GM04503 (cell line): ENCODE data around the gene TRMT6.

ENCODE experiments used
- DNase-seq: peaks from one replicate; pipeline ENCODE4 v3.0.0-alpha.2; 2012; ENCODE audit warnings: low read depth

The TRMT6 gene

DNA sequence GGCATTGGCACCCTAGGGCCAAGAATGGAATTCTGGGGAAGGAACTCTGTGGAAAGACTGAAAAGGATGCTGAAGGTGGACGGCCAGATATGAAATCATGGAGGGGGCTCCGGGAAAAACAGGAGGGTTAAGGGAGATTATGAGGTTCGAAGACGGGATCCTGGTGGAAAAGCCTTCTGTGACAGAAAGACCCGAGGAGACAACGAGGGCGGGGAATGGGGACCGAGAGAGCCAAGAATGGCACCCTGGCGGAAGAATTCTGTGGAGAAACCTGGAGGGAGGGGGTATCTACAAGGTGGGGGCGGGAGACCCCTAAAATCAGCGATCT lies 426 bp downstream of the TRMT6 start:
- no peak for DNase-seq

DNA sequence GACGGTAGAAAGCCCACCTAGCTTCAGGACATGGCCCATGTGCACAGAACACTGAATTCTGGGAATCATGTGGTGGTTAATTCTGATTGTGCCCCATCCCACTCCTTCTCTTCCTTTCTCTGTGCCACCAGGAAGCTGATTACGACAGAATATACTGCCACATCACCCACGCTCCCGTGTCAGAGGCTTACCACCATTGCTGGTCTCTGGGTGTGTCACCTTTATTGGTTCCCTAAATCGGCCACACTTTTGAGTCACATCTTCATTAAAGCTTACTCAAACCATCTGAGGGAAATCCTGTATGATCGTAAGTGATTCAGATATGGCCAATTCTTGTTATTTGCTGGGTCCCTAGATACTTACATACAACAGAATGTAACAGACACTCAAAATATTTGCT lies 3.1 kb downstream of the TRMT6 start:
- DNase-seq: no peak

DNA sequence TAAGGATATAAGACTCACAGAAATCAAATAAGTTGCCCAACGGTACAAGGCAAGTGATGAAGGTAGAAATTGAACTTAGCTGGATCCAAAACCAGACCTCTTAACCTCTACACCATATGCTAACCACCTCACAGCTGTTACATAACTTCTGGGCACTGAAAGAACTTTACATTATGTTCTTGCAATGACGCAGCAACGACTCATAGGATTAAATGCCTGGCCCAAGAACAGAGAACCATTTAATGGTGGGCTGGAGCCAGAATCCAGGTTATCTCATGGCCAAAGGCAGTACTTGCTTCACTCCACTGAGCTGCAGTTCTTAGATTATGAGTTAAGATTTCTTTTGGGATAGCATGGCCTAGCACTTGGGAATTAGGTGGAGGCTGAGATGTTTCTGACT lies 4.4 kb downstream of the TRMT6 start:
- no peak for DNase-seq

DNA sequence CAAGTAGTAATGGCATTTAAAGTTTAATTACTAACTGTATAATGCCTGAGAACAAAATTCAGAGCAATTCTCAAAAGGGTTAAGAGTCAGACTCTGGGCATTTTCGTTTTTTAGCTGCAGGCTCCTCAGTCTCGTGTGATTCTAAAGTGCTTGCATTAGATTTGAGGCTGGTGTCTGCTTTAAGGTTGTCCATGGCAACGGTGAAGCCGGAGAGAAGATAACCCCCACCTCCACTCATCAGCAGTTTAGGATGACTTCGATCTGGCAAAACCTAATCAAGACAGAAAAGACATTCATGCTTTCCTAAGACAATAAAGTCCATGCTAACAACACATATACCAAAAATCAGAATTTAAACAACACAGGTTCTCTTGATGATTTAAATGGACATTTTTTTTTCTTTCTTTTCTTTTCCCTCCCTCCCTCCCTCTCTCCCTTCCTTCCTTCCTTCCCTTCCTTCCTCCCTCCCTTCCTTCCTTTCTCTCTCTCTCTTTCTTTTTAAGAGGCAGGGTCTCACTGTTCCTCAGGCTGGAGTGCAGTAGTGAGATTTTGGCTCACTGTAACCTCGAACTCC lies 11.8 kb downstream of the TRMT6 start:
- no peak for DNase-seq

DNA sequence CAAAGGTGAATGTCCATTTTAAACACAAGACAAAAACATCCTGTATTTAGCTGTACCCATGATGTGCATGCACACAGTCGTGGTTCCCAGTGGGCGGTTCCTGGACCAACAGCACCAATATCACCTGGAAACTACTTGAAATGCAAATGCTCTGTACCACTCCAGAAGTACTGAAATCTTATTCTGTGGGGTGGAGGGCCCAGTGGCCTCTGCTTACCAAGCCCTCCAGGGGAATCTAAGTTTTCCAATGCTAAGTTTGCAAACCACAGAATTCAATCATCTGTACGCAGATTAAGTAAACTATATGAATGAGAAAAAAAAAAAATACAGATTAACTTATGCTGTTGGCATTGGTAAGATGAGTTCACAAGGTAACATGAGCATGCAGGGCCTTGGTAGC lies 14.1 kb downstream of the TRMT6 start:
- no peak for DNase-seq

DNA sequence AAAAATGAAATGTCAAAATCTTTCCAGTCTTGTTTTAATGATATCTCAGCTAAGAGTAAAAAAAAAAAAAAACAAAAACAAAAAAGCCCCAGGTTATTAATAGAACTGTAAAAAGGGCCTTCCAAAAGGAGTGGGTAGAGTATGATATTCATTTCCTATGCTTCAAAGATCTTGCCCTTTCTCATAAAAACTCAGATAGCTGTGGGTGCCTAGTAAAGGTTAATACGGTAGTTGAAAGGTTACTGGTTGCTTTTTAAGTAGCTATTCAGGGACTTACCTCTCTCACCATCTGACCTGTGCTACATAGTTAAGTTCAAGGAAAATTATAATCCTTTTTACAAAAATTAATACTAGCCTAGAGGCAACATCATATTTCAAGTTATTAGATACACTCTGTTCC lies 14.9 kb downstream of the TRMT6 start:
- no peak for DNase-seq

DNA sequence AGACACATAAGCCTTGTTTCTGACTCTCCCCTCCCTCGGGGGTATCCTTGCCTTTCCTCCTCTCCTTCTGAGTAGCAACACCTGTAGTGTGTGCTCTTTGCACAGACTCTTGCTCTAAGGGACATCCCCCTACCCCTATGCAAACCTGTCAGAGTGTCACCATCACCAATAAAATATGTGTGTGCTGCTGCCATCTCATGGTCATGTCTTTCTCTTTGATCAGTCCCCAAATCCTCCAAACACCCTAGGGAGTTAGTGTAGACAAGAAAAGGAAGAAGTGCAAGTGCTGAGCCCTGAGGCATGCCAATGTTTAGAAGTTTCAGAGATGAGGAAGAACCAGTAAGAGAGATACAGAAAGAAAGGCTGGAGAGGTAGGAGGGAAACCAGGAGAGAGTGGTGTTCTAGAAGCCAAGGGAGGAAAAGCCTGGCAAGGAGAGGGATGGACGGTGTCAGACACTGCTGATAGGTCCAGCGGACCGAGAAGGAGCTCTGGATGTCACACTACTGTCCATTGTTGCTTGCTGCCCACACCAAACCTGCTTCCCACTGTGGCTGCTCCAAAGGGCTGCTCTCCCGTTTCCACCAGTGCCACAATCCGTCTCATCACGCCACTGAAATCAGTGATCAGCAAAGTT lies 16.4 kb downstream of the TRMT6 start:
- DNase-seq: no peak

DNA sequence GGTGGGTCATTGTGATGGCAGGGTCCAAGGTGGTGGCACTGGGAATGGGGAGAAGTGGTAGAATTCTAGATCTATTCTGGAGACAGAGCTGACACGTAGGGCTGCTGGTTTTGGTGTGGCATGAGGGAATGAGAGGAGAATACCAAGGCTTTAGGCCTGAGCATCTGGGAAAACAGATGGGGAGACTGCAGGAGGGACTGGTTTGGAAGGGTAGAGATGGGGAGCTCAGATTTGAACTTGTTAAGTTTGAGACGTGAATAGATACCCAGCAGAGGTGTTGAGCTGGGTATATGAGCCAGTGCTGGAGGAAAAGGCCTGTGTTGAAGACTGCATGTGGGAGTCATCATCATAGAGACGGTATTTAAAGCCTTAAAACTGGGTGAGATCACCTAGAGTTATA lies 17.5 kb downstream of the TRMT6 start:
- DNase-seq: no peak

DNA sequence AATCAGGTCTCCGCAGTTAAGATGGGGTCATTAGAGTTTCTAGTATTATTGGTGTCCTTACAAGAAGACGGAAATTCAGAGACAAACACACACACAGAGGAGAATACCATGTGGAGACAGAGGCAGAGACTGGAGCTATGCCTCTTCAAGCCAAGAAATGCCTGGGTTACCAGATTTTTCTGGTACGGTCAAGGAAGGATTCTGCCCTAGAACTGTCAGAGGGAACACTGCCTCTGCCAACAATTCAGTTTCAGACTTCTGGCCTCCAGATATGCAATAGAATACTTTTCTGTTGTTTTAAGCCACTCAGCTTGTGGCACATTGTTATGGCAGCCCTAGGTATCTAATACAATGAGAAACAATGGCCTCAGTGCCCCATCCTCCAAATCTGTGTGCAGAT lies 18.9 kb downstream of the TRMT6 start:
- no peak for DNase-seq

DNA sequence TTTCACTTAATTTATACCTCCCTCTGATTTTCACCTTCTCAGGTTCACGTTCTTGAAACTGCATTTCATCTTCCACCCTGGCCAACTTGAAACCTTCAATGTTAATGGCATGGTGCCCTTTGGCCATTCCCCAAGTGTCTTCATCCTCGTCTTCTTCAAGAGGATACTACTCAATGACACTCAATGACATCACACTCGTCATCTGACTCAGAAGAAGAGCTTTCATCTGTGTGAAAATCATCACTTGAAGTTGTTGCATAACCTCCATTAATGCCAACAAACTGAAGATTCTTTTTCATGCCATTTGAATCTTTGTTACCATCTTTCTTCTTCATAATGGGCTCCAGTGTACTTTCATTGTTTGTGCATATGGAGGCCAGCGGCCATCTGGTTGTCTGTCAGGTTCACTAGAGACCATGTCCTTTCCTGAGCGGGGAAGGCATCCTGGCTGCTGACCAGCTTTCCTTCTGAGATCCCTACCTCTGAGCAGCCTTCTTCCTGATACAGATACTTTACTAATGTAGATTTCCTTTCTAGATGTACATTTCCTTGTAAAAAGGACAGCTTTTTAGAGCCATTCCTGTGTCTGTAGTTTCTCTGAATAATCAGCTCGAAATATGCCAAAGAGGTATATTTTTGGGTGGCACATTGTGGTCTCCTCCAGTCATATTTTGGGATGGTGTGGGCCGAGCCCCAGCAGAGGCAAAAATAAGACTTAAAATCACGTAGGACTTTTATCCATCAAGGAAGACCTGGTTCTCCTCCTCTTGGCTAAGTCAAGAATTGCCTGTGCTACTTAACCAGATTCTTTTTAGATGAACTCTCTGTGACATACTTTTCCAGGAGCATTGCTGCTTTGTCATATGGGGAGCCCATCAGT lies 21.3 kb downstream of the TRMT6 start:
- no peak for DNase-seq

DNA sequence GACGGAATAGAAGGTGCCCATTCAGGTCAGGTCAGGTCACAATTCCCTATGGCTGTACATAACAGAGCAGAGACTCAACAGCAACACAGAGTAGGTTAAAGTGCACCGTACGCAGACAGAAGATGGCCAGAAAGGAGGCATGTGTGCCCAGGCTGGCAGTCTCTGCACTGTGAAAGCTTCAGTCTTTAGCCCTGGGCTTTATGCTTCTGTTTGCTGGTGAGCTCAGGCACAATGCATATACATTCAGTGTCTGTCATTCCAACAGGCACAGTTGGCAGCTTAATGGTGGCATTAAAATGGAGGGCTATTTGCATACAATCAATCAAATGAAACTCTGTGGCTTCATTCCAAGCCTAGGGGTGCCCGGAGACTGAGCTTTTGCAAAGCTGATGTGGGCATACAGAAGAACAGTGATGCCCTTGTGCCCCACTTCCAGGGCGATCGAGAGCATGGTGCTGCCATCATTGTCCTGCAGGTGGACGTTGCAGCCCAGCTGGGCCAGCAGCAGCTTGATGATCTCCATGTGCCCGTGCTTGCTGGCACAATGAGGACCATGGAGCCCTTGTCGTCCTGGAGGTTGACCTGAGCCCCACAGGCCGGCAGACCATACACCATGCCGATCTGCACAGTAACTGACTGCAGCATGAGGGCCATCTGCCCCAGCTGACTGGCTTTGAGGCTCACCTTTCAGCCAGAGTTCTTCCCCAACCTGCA lies 22.4 kb downstream of the TRMT6 start:
- no peak for DNase-seq

DNA sequence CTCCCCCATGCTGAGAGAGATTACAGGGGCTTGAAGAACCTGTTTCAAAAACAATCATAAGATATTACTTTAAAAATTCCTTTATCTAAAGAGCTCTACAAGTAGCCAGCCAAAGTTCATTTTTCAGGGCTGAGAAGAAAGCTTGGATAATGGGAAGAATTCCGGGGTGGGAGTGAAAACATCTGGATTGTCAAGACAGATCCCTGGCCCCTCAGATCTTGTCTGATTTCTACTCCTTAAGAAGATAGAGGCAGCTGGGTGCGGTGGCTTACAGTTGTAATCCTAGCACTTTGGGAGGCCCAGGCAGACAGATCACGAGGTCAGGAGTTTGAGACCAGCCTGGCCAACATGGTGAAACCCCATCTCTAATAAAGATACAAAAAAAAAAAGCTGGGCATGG lies 24.8 kb downstream of the TRMT6 start:
- DNase-seq: no peak

DNA sequence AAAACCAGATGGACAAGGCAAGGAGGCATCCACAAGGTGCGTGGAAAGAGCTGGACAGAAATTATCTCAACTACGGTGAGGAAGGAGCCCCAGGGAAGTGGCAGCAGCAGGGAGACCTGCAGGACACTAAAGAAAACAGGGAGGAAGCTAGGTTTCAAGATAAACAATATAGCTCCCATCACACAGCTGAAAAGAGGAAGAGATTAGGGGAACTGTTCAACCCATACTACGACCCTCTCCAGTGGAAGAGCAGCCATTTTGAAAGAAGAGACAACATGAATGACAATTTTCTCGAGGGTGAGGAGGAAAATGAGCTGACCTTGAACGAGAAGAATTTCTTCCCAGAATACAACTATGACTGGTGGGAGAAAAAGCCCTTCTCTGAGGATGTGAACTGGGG lies 26.8 kb downstream of the TRMT6 start:
- no peak for DNase-seq

DNA sequence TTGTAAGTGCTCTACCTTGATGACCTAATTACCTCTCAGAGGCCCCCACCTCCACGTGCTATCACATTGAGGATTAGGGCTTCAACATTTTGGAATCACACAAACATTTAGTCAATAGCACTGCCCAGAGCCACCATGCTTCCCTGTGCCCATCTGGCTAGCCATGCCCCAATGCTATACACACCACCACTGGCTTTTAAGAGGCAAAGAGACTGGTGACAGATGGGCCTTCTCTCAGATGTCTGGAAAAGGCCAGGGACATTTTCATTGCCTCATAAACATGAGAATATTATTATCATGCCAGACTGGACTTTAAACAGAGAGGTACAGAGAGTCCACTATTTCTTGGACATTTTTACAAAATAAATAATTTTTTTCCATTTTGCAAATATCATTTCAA lies 29.8 kb downstream of the TRMT6 start:
- no peak for DNase-seq

DNA sequence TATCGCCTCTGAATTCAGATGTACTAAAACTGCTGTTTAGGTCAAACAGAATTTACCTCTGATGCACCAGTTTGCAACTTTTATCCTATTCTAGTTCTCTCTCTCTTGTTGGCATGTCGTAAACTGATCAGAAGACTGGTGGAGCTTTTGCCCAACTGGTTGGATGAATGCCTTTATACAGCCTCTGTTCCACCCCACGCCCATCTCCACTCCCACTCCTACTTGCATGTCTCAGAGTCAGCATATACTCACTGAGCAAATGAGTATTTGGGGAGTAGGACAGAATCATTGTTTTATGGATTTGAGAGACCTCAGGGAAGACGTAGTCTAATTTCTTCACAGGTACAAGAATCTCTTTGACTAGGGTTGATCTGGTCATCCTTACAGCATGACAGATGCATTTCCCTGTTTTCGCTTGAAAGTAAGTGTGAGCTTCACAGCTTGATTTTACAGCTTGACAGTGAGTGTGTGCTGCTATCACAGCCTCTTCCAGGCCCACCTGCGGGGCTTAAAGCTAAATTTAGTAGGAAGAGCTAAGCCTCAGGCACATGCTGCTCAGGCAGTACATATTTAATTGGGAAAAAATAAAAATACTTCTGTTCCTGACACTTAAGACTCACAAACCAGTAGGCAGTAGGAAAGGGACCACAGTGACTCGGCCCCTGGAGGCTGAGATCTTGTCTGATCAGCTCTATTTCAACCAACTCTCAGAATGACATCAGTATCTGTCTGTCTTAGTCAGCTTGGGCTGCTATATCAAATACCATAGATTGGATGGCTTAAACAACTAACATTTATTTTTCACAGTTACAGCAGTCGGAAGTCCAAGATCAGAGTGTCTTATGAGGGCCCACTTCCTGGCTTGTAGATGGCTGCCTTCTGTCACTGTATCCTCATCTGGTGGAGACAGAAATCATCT lies 30.4 kb downstream of the TRMT6 start:
- DNase-seq: no peak

DNA sequence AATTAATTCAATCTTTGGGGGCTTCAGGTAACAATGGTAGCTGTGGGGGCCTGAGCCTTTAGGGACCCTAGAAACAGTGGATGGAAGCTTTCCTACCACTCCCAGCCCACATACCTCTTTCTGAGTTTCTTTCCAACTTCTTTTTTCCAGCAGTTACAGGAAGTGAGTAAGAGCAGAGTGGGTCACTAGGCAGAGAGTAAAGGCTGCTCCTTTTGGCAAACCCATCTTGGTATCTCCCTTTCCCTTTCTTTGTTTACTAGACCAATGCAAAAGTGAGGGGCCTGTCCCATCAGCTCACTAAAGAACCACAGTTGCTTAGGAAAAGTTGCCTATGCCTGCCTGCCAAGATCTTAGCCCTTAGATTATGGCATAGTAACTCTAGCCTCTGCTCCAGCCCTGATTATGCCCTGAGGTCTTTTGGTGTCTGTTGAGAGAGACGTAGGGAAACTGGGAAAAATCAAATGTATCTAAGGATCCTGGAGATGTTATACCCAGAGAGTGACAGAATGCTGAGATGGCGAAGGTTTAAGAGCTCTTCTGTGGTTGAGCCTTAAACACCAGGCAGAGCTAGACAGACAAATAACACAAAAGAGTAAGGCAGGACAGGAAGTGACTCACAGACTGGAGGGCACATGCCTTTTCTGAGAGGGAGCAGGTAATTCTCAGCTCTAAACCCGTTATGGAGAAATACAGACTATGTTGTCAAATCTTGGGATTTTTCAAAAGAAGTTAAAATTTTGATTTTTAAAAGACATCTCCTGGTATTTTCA lies 31.3 kb downstream of the TRMT6 start:
- DNase-seq: no peak

DNA sequence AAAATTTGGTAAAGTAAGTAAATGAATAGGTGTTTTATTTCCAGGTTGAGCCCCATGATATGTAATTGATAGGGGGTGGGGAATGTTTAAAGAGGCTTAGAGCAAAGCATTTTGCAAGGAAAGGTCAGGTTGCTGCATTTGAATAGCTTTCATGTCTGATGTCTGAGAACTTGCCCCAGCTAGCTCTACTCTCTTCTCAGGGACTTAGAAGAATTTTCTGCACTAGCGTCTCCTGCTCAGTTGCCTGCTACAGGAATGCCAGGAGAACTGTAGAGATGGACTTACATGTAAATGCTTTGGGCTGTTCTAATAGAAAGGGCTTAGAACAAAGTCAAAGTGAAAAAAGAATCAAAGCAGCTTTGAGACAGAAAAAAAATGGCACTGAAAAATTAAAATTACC lies 35.5 kb downstream of the TRMT6 start:
- no peak for DNase-seq

DNA sequence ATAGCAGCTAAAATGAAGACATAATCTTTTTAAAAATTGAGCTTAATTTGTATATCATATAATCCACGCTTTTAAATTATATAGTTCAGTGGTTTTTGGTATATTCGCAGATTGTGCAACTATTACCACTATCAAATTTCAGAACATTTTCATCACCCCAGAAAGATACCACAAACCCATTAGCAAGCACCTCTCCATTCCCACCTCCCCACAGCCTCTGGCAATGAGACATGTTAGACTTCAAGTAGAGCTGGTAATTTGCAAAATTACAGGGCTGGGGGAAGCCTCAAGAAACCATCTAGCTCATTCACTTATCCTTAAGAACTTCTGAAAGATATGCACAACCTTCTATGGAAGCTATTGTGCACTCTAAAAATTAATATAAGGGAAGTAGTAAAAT lies 37.2 kb downstream of the TRMT6 start:
- no peak for DNase-seq

DNA sequence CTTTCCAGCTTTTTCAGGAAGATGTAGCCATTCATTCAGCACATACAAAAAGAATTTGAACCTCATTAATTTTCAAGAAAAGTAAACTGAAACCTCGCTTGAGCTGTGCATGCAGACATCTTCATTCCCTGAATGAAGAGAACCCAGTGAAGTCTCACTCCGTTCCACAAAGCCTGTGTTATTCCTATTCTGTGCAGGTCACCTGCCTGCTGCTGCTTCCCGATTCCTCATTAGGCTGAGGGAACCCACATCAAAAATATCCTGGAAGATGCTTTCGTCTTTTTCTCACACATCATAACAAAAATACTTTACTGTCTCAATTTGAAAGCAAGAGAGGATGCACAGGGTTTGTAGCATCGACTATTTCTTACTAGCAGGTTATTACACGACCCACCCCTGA lies 40.1 kb downstream of the TRMT6 start:
- DNase-seq: no peak

DNA sequence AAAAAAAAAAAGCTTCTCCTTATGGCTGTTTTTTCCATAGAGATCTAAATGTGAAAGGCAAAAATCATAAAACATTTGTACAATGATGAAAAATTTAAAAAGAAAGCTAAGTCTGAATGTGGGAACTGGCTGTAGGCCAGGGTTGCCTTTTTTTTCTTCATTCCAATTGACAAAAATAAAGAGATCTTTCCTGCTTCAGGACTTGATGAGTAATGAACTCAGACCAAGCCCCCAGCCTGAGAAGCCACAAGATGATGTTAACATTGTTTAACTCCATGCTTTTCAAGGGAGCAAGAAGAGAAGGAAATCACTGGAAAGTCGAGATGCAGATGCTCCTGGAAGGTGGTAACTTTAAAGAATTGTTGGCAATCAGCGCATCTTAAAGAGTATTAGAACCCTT lies 41.4 kb downstream of the TRMT6 start:
- DNase-seq: no peak

DNA sequence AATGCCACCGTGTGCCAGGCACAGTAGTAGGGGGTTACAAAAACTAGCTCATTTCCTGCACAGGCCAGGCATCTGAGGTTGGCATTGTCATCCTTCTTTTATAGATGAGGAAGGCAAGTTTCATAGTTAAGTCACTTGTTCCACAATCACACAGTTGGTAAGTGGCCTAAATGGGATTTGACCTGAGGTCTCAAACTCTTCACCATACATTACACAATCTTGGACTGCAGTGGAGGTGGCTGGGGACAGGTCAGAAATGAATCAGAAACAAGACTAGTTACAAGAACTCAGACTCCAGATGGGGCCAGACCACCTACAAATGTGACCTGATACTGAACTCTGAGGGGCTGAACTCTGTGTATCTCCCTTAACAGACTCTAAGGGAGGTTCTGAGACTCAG lies 49.4 kb downstream of the TRMT6 start:
- no peak for DNase-seq
